ENCODE results near the gene CCNT1.
"Not testable (repeated sequence)": the region's sequence is repeated elsewhere in the genome, so short reads cannot be mapped to it uniquely, and the experiment has no call there.

- not testable (repeated sequence) for TF ChIP-seq CTCF (IDR thresholded peaks at IDR 0.05; ENCODE audit: poor library complexity, severe bottlenecking); EZH2 (IDR thresholded peaks at IDR 0.05; ENCODE audit: borderline replicate concordance, insufficient read depth, low read length, poor library complexity, severe bottlenecking); MXI1 (conservative IDR thresholded peaks at IDR 0.05; ENCODE audit: poor library complexity, severe bottlenecking); POLR2AphosphoS5 (IDR thresholded peaks at IDR 0.05); RAD21 (conservative IDR thresholded peaks at IDR 0.05); EP300 (conservative IDR thresholded peaks at IDR 0.05; ENCODE audit: poor library complexity, severe bottlenecking); TAF1 (IDR thresholded peaks at IDR 0.05; ENCODE audit: low read depth); SMC3 (conservative IDR thresholded peaks at IDR 0.05; ENCODE audit: poor library complexity)
Observed at GRCh38 chr12:48720737-48721136, 4.2 kb upstream of the CCNT1 start.
